AG04449 (cell line): ENCODE data around the gene FAM236B.
"Not testable (repeated sequence)": the region's sequence is repeated elsewhere in the genome, so short reads cannot be mapped to it uniquely, and the experiment has no call there.

Experiments used
- CTCF ChIA-PET: fragments of 350-600 bp; formaldehyde crosslinking; extraction: SDS; loops from one replicate; lab custom pipeline; 2021; ENCODE audit warnings: antibody characterized with exemption; lab: Yijun Ruan, JAX
- POLR2A ChIA-PET: fragments of 400-600, 350-600 bp; formaldehyde crosslinking; extraction: SDS; loops from one replicate; lab custom pipeline; 2020; ENCODE audit warnings: antibody characterized with exemption, inconsistent platforms; lab: Yijun Ruan, JAX
- DNase-seq: peaks from one replicate; pipeline ENCODE4 v3.0.0-alpha.2; 2010; ENCODE audit warnings: low read depth, low spot score
- H3K4me3 ChIP-seq: 2 replicates; pipeline ENCODE4 v1.5.1; 2011; ENCODE audit warnings: low read depth, mild to moderate bottlenecking, control low read depth, low read length
- CTCF ChIP-seq: IDR thresholded peaks from one replicate; pipeline ENCODE4 v1.5.1; 2011; ENCODE audit warnings: mild to moderate bottlenecking, moderate library complexity, low read length, control low read depth, inconsistent platforms; ENCODE audit not compliant: insufficient read depth; ENCODE audit errors: missing control alignments

Gene FAM236B

DNA sequence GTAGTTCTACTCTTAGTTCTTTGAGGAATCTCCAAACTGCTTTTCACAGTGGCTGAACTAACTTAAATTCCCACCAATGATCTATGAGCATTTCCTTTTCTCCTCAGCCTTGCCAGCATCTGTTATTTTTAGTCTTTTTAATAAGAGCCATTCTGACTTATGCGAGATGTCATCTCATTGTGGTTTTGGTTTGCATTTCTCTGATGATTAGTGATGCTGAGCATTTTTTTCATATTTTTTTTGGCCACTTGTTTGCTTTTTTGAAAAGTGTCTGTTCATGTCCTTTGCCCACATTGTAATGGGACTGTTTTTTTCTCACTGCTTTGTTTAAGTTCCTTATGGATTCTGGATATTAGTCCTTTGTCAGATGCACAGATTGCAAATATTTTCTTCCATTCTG, 46.9 kb downstream of the FAM236B start:
- TF ChIP-seq CTCF = no peak
- ChIA-PET CTCF (no interaction called here), POLR2A (no interaction called here)
- DNase-seq = no peak
- H3K4me3 ChIP-seq = no peak overlapping the region

GRCh38 chrX:72733636-72734035, 48.8 kb downstream of the FAM236B start:
- POLR2A ChIA-PET, DNase-seq, CTCF ChIA-PET, H3K4me3 ChIP-seq: not testable (repeated sequence)
